Subcutaneous adipose tissue (tissue), 4 donors: ENCODE measurements around the gene TOR3A. TPM values are rescaled to one million over a fixed set of nuclear protein-coding genes. Genes with fewer than 3 reads are reported as not detected.

Source experiments
- total RNA-seq, 4 donors: library from RNA; depleted of rRNA; stranded (reverse); fragments of >200 nt; gene quantifications; one replicate each; pipeline ENCODE4 v1.1.0, GENCODE V29; 2016
- TF ChIP-seq, protein P1 (sequence below): fragments of 450-650 bp; IDR thresholded peaks from one replicate; pipeline ENCODE4 v1.5.1; 2016; ENCODE audit warnings: low read depth, mild to moderate bottlenecking, control low read depth, antibody characterized with exemption, moderate library complexity

Gene TOR3A
- total RNA-seq, 4 donors from 2014 or later: 22.0 to 45.8 (median 32.9) TPM

DNA sequence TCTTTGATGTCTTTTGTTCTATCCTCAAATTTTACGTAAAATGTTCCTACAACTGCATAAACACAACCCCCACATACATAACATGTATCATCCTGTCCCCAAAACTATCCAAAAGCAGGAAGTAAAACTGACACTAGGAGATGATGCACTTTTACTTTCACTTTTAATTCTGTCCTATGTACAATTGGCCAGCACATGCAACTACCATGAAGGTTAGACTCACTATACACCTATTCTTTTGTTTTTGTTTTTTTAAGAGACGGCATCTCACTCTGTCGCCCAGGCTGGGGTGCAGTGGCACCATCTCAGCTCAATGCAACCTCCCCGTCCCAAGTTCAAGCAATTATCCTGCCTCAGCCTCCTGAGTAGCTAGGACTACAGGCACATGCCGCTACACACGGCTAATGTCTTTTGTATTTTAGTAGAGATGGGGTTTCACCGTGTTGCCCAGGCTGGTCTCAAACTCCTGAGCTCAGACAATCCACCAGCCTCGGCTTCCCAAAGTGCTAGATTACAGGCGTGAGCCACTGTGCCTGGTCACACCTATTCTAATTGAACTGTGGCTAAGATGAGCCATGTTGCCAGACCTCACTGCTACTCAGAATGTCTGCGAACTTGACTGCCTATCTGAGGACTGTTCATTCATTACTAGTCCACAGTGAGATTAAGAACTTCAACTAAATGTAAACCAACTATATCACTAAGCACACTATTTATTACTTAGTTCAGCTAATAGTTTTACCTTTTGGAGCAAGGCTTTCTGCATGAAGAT, 48.0 kb downstream of the TOR3A start:
- TF ChIP-seq, protein P1, sequence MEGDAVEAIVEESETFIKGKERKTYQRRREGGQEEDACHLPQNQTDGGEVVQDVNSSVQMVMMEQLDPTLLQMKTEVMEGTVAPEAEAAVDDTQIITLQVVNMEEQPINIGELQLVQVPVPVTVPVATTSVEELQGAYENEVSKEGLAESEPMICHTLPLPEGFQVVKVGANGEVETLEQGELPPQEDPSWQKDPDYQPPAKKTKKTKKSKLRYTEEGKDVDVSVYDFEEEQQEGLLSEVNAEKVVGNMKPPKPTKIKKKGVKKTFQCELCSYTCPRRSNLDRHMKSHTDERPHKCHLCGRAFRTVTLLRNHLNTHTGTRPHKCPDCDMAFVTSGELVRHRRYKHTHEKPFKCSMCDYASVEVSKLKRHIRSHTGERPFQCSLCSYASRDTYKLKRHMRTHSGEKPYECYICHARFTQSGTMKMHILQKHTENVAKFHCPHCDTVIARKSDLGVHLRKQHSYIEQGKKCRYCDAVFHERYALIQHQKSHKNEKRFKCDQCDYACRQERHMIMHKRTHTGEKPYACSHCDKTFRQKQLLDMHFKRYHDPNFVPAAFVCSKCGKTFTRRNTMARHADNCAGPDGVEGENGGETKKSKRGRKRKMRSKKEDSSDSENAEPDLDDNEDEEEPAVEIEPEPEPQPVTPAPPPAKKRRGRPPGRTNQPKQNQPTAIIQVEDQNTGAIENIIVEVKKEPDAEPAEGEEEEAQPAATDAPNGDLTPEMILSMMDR: no peak

DNA sequence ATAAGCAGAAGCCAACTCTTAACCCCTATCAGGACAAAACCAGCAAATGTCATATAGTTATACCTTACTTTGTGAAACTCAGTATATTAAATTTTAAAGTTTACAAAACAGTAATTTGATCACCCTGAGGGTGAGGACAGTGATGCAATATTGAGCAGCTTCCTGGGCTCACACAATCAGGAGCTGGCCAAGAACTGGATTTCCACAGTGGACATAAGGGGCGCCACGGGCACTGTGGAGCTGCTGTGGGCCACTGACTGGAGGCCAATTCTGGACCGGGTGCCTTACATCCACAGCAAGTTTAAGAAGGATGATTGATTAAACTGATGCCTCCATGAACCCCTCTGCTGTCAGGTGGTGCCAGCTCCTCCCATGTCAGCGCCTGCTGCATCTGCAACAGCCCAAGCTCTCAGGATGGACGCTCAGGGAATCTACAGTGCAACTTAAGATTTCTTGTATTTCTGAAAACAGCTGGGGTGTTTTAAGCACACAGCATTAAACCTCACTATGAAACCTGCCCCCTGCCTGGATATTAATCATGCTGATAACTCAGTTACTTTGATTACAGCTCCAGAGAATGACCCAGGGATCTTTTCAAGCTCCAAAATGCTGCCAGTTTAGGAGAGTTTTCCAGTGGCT, 55.9 kb downstream of the TOR3A start:
- TF ChIP-seq, protein P1: no peak

DNA sequence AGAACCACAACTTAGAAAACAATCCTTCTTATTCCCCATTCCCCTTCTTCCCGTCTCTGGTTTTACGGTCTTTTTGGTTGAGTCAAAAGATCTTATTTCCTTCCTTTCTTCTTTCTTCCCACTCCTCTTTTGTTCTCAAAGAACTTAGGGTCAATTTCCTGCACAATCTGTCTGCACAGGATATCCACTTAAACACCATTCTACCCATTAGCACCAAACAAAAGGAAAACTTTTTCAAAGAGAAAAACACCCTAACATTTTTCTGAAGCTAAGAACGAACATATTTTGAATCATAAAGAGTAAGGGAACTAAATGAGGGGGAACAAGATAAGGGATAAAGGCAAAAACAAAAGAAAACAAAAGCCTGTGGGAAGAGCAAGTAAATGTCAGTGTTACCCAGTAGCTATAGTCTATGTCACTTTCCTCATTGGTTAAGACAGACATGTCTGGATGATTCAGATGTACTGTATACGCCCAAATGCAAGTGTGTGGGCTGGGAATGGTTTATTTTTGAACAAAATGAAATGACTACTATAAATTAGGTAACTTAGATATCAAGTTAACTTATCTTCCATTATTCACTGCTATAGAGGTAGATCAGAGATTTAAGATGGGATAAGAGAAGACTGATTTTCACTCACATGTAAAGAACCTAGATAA, 59.9 kb downstream of the TOR3A start:
- TF ChIP-seq, protein P1: no peak

DNA sequence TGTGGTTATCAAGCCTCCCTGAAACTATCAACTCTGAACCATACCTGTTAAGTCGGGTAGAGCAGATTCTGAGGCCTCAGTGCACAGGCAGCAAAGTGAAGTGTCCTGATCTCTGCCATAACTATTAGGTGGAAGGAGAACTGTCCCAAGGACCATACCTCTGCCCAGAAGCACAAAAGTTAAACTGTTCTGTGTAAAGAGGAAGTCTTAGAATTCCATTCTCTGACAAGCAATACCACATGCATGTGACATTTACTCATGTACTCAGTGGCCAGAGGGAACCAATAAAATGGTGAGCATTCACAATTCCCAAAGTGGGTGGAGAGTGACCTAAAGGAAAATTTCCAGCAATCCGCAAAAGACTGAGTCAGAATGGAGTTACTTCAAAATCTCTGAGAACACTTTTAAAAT, 61.0 kb downstream of the TOR3A start:
- TF ChIP-seq, protein P1: no peak

DNA sequence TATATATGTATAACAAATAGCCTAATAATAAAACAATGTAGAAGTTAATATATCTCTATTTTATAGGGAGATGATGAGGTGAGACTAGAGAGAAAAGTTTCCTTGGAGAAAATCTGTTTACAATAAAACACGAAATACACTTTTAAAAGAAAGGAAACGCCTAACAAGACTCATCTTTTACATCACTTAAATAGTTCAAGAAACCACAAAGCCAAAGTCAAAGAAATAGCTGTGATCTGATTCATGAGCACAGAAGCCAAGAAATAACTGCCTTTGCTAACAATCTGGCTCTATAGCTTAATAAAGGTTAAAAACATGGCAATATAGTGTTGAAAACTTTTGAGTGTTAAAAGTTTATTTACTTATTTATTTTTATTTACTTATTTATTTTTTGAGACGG, 61.5 kb downstream of the TOR3A start:
- TF ChIP-seq, protein P1: no peak

DNA sequence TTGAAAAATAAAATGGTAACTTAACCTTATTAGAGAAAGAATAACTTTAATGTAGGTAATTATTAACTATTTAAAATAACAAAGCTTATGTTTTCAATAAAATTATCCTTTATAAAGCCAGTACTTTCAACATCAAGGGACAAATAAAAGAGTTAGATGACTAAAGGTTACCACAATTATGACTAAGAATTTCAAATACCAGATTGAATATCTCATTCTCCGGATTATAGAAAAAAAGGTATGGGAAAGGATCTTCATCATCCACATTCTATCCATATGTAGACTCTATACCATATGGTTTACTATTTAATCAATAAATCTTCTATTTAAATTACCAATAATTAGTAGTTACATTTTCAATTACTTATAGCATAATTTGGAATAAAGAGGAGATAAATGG, 62.8 kb downstream of the TOR3A start:
- TF ChIP-seq, protein P1: no peak

DNA sequence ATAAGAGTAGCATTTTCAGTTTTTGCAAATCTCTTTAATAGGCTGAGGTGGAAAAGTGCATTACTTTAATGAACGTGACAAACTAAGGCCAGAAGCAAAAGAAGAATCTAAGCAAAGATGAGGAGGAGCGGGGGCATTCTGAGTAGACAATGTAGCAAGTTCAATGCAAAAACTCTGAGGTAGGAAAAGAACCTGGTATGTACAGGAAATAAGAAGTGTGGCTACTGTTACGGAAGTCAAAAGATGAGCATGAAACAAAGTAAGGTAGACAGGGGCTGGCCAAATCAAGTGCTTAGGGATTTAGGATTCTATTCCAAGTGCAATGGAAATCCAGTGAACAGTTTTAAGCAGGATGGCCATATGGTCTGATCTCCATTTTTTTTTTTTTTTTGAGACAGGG, 63.7 kb downstream of the TOR3A start:
- TF ChIP-seq, protein P1: no peak
